ENCODE data around the gene ADI1.

The ADI1 gene

GRCh38 chr2:3487028-3487425, 32.3 kb downstream of the ADI1 start:
- no peaks in the 10 kb centered on the region for H4K20me1 ChIP-seq (ENCODE audit: insufficient read depth, low read length)
- no peaks in the 10 kb centered on the region for H3F3A ChIP-seq (ENCODE audit: insufficient read depth, low read length)
- H3K9me3 ChIP-seq (replicated peaks; ENCODE audit: insufficient read depth, low read length) = no peaks in the 10 kb centered on the region
- H3K9me2 ChIP-seq (replicated peaks; ENCODE audit: insufficient read depth, low read length) = no peaks in the 10 kb centered on the region
- no peaks in the 10 kb centered on the region for H3K27me3 ChIP-seq (replicated peaks; ENCODE audit: insufficient read depth, low read length)
- no peak for DNase-seq
- no peak overlapping the region for H3K4me2 ChIP-seq (ENCODE audit: low read depth, low read length)
- H3K4me1 ChIP-seq (ENCODE audit: low read length) = no peaks in the 10 kb centered on the region
- no peak overlapping the region for H3K27ac ChIP-seq (ENCODE audit: low read length)
- TF ChIP-seq EZH2phosphoT487 (IDR thresholded peaks at IDR 0.05; ENCODE audit: low read length) (no peak), CTCF (IDR thresholded peaks at IDR 0.05; ENCODE audit: low read length) (no peak), EZH2 (optimal IDR thresholded peaks at IDR 0.05; ENCODE audit: low read depth, low read length) (no peak)
- no peaks in the 10 kb centered on the region for H3K79me2 ChIP-seq (ENCODE audit: low read length)
- H2AFZ ChIP-seq (ENCODE audit: low read length) = no peak overlapping the region
- no peak overlapping the region for H3K4me3 ChIP-seq (ENCODE audit: low read length)
- H3K36me3 ChIP-seq (replicated peaks; ENCODE audit: insufficient read depth, low read length) = no peaks in the 10 kb centered on the region
- H3K9ac ChIP-seq (ENCODE audit: low read length) = no peak overlapping the region

- H3K79me2 ChIP-seq (ENCODE audit: low read length) = no peaks in the 10 kb centered on the region
- H4K20me1 ChIP-seq (ENCODE audit: insufficient read depth, low read length) = no peaks in the 10 kb centered on the region
- no peak for DNase-seq
- H3K4me3 ChIP-seq (ENCODE audit: low read length) = no peak overlapping the region
- H3K27ac ChIP-seq (ENCODE audit: low read length) = no peak overlapping the region
- no peaks in the 10 kb centered on the region for H3K9me2 ChIP-seq (replicated peaks; ENCODE audit: insufficient read depth, low read length)
- no peaks in the 10 kb centered on the region for H3K27me3 ChIP-seq (replicated peaks; ENCODE audit: insufficient read depth, low read length)
- no peak overlapping the region for H3K9ac ChIP-seq (ENCODE audit: low read length)
- H3K36me3 ChIP-seq (replicated peaks; ENCODE audit: insufficient read depth, low read length) = no peaks in the 10 kb centered on the region
- no peaks in the 10 kb centered on the region for H3F3A ChIP-seq (ENCODE audit: insufficient read depth, low read length)
- H2AFZ ChIP-seq (ENCODE audit: low read length) = no peak overlapping the region
- TF ChIP-seq EZH2phosphoT487 (IDR thresholded peaks at IDR 0.05; ENCODE audit: low read length) (no peak), CTCF (IDR thresholded peaks at IDR 0.05; ENCODE audit: low read length) (no peak), EZH2 (optimal IDR thresholded peaks at IDR 0.05; ENCODE audit: low read depth, low read length) (no peak)
- peaks cover 1% of the 10 kb centered on the region; the same call in 1 of the 2 replicates for H3K4me1 ChIP-seq (ENCODE audit: low read length)
- no peak overlapping the region for H3K4me2 ChIP-seq (ENCODE audit: low read depth, low read length)
- H3K9me3 ChIP-seq (replicated peaks; ENCODE audit: insufficient read depth, low read length) = no peaks in the 10 kb centered on the region
These were observed 33.0 kb downstream of the ADI1 start for GRCh38 chr2:3486047-3487027.

- H3K27ac ChIP-seq (ENCODE audit: low read length) = no peak overlapping the region
These were observed 34.2 kb downstream of the ADI1 start for GRCh38 chr2:3485166-3485565.

More at GRCh38 chr2:3485166-3485565, 34.2 kb downstream of the ADI1 start:
- no peaks in the 10 kb centered on the region for H4K20me1 ChIP-seq (ENCODE audit: insufficient read depth, low read length)
- TF ChIP-seq CTCF (IDR thresholded peaks at IDR 0.05; ENCODE audit: low read length) = no peak
- no peak for TF ChIP-seq EZH2 (optimal IDR thresholded peaks at IDR 0.05; ENCODE audit: low read depth, low read length)
- TF ChIP-seq EZH2phosphoT487 (IDR thresholded peaks at IDR 0.05; ENCODE audit: low read length) = no peak
- no peak for DNase-seq
- peaks cover 5% of the 10 kb centered on the region; the same call in 1 of the 2 replicates for H3K4me1 ChIP-seq (ENCODE audit: low read length)
- H3F3A ChIP-seq (ENCODE audit: insufficient read depth, low read length) = peaks cover 8% of the 10 kb centered on the region
- no peak overlapping the region for H3K9ac ChIP-seq (ENCODE audit: low read length)
- H3K27me3 ChIP-seq (replicated peaks; ENCODE audit: insufficient read depth, low read length) = no peaks in the 10 kb centered on the region
- no peaks in the 10 kb centered on the region for H3K9me3 ChIP-seq (replicated peaks; ENCODE audit: insufficient read depth, low read length)
- no peaks in the 10 kb centered on the region for H3K9me2 ChIP-seq (replicated peaks; ENCODE audit: insufficient read depth, low read length)
- no peak overlapping the region for H2AFZ ChIP-seq (ENCODE audit: low read length)
- no peaks in the 10 kb centered on the region for H3K79me2 ChIP-seq (ENCODE audit: low read length)
- H3K36me3 ChIP-seq (replicated peaks; ENCODE audit: insufficient read depth, low read length) = no peaks in the 10 kb centered on the region
- no peak overlapping the region for H3K4me2 ChIP-seq (ENCODE audit: low read depth, low read length)
- H3K4me3 ChIP-seq (ENCODE audit: low read length) = no peak overlapping the region

Data from MM.1S (cell line).